GM12873 (cell line): ENCODE measurements around the gene TASP1.

Source experiments
- TF ChIP-seq, protein P1 (sequence below): IDR thresholded peaks from 2 replicates; pipeline ENCODE4 v1.5.1; 2012; ENCODE audit warnings: low read depth, mild to moderate bottlenecking, moderate library complexity, low read length, control low read depth; ENCODE audit not compliant: insufficient read depth; ENCODE audit errors: missing control alignments

The TASP1 gene

DNA sequence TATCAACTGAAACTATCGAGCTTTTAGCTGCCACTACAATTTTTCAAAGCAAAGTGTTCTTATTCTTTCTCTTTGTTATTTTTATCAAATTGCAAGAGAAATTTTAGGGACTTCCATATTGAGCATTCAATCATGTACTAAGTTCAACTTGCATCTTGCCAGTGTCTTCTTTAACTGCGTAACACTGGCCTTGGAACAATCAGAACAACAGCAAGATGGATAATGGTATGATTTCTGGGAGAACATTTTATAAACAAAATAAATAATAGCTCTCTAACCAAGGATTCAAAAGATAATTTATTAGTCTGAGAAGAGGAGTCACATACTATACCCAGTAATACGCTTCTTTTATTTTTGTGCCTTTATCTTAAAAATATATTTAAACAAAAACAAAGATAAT, 249.6 kb downstream of the TASP1 start:
- TF ChIP-seq, protein P1, sequence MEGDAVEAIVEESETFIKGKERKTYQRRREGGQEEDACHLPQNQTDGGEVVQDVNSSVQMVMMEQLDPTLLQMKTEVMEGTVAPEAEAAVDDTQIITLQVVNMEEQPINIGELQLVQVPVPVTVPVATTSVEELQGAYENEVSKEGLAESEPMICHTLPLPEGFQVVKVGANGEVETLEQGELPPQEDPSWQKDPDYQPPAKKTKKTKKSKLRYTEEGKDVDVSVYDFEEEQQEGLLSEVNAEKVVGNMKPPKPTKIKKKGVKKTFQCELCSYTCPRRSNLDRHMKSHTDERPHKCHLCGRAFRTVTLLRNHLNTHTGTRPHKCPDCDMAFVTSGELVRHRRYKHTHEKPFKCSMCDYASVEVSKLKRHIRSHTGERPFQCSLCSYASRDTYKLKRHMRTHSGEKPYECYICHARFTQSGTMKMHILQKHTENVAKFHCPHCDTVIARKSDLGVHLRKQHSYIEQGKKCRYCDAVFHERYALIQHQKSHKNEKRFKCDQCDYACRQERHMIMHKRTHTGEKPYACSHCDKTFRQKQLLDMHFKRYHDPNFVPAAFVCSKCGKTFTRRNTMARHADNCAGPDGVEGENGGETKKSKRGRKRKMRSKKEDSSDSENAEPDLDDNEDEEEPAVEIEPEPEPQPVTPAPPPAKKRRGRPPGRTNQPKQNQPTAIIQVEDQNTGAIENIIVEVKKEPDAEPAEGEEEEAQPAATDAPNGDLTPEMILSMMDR, result no peak

DNA sequence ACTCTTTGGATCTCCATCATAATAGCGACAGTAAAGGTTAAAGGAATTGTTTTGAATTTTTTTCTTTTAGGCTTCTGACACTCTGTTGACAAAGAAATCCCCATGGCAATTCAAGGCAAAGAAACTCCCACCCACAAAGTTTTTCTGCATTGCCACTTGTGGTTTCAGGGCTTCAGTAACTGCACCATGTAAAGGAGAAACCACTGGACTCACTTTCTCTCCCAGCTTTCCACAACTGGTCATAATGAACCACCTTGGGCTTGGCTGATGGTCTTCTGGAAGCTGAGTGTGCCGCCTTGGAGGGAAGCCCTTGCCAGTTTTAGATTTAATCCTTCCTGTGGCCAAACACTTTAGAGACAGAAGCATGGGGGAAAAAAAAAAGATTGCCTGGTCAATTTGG, 254.6 kb downstream of the TASP1 start:
- TF ChIP-seq, protein P1, result no peak

DNA sequence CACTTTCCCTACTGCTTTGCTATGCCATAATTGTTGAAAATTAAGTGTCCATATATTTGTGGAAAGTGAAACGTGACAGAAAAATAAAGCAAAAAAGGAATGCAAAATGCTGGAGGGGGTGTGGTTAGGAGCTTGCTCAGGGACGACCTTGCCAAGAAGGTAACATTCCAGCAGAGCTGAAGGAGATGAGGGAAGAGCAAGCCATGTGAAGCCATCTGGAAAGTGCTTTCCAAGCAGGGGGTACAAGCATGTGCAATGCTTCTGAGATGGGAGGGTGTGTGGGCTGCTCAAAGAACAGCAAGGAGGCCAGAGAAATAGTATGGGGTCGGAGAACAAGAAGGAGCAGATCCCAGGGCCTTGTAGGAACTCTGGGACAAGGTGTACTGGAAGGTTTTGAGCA, 255.9 kb downstream of the TASP1 start:
- TF ChIP-seq, protein P1, result no peak

DNA sequence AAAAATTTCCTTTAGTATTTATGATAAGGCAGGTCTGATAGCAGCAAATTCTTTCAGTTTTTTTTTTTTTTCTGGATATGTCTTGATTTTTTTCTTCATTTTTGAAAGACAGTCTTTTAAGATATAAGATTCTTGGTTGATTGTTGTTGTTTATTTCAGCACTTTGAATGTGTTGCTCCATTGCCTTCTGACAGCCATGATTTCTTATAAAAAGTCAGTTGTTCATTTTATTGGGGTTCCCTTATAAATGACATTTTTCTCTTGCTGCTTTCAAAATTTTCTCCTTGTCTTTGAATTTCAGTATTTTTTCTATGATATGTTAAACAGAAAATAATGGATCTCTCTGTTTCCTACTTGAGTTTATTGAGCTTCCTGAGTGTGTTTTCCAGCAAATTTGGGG, 265.3 kb downstream of the TASP1 start:
- TF ChIP-seq, protein P1, result no peak

DNA sequence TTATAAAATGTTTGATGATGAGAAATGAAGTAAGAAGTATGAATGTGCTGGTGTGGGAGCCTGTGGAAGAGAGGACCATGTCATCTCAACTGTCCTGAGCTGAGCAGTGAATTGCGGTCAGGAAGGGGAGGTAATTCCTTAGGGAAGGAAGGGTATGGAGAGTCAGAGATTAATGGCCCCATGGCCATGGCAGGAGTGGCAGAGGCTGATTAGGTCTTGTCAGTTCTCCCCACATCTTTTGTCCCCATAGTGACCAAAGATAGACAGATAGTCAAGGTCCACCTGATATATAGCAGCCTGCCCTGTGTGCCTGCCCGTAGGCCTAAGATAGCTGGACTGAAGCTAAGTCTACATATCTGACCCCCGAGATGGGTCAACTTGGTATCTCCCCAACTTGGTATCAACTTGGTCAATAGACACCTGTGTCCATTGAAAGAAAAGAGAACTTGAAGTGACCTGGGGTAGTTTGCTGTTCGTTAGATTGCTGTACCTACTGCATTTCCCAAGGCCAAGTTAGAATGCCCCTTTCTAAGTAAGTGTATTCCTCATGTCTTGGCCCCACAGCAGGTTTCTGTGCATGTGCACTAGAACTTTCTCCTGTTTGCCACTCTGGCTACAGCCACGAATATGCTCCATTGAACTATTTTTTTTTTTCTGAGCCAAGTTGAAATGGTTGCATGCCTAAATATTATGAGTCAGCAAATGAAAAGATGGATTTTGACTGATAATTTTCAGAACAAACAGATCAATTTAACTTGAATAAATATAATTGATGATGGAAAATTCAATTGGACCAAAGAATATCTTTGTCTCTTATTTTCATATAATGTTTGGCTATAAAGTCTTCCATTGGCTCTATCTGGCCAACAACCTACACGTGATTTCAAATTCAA, 274.2 kb downstream of the TASP1 start:
- TF ChIP-seq, protein P1, result no peak

DNA sequence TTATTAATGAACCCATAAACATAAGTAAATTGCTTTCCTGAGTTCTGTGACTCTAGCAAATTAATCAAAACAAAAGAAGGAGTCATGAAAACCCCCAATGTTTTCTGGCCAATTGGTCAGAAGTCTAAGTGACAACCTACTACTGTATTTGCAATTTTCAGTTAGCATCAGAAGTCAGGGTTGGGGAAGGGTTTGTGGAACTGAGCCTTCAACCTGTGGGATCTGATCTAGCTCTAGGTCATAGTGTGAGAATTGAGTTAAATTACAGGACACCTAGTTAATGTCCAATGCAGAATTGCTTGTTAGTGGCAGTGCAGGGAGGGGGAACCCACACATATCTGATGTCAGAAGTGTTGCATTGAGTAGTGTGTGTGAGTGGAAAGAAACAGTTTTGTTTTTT, 275.3 kb downstream of the TASP1 start:
- TF ChIP-seq, protein P1, result no peak

DNA sequence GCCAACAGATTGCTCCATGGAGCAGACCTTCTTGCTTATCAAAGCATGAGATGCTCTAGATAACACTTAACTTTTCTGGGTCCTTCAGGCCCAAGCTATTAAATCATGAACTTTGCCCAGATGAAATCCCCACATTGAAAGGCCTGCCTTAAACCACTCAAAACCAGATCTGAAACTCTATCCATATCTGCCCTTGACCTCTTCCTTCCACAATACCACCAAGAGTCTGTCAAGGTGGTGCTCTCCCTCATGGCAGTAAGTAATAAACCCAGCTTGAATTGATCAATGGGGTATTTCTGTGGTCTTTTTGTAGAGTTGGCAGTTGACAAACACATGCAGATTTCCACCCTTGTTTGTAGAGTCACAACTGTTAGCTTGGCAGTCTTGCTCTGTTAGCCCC, 282.1 kb downstream of the TASP1 start:
- TF ChIP-seq, protein P1, result no peak
